OCI-LY1 (cell line): ENCODE results near the gene OSMR.
"Not testable (repeated sequence)": the region's sequence is repeated elsewhere in the genome, so short reads cannot be mapped to it uniquely, and the experiment has no call there.

Experiments used
- H2AFZ ChIP-seq: fragments of 200-600 bp; sonication (generic), shearing (Covaris generic); 2 replicates; pipeline ENCODE4 v1.6.0; 2014; ENCODE audit warnings: antibody characterized with exemption, mild to moderate bottlenecking, low read length
- H3F3A ChIP-seq: fragments of 200-600 bp; sonication (generic), shearing (Covaris generic); 2 replicates; pipeline ENCODE4 v1.6.0; 2014; ENCODE audit warnings: mild to moderate bottlenecking, antibody characterized with exemption, low read length, moderate library complexity; ENCODE audit not compliant: insufficient read depth
- H3K27ac ChIP-seq: fragments of 200-600 bp; sonication (generic); 2 replicates; pipeline ENCODE4 v1.5.1; 2014; ENCODE audit warnings: low read length, mixed run types, mild to moderate bottlenecking, low read depth; ENCODE audit not compliant: poor library complexity, severe bottlenecking
- H3K27me3 ChIP-seq: fragments of 200-600 bp; sonication (generic); 2 replicates; pipeline ENCODE4 v1.6.0; 2014; ENCODE audit warnings: antibody characterized with exemption, mild to moderate bottlenecking, low read length, moderate library complexity; ENCODE audit not compliant: insufficient read depth
- H3K36me3 ChIP-seq: fragments of 200-600 bp; sonication (generic); 2 replicates; pipeline ENCODE4 v1.6.1; 2014; ENCODE audit warnings: mild to moderate bottlenecking, antibody characterized with exemption, low read length, moderate library complexity, mixed read lengths; ENCODE audit not compliant: insufficient read depth
- H3K4me1 ChIP-seq: fragments of 200-600 bp; sonication (generic); 2 replicates; pipeline ENCODE4 v1.5.1; 2014; ENCODE audit warnings: mild to moderate bottlenecking, low read length, moderate library complexity; ENCODE audit not compliant: insufficient read depth, severe bottlenecking
- H3K4me2 ChIP-seq: fragments of 200-600 bp; sonication (generic), shearing (Covaris generic); 2 replicates; pipeline ENCODE4 v1.6.1; 2014; ENCODE audit warnings: low read length
- H3K4me3 ChIP-seq: fragments of 200-600 bp; sonication (generic); 2 replicates; pipeline ENCODE4 v1.5.1; 2014; ENCODE audit warnings: low read length, low read depth, mild to moderate bottlenecking, mixed read lengths; ENCODE audit not compliant: poor library complexity, severe bottlenecking
- H3K79me2 ChIP-seq: fragments of 200-600 bp; shearing (Covaris generic); 2 replicates; pipeline ENCODE4 v1.6.1; 2016; ENCODE audit warnings: mixed run types, low read length, mixed read lengths; ENCODE audit not compliant: insufficient read depth
- H3K9ac ChIP-seq: fragments of 200-600 bp; sonication (generic), shearing (Covaris generic); 2 replicates; pipeline ENCODE4 v1.6.1; 2014; ENCODE audit warnings: mild to moderate bottlenecking, low read length, mixed read lengths
- H3K9me2 ChIP-seq: fragments of 200-600 bp; sonication (generic), shearing (Covaris generic); 2 replicates; pipeline ENCODE4 v1.6.1; 2014; ENCODE audit warnings: low read depth, mild to moderate bottlenecking, low read length, mixed read lengths
- H3K9me3 ChIP-seq: fragments of 200-600 bp; shearing (Covaris generic); 2 replicates; pipeline ENCODE4 v1.6.1; 2014; ENCODE audit warnings: low read length, mixed read lengths
- H4K20me1 ChIP-seq: fragments of 200-600 bp; sonication (generic), shearing (Covaris generic); 2 replicates; pipeline ENCODE4 v1.6.0; 2016; ENCODE audit warnings: mild to moderate bottlenecking, low read length; ENCODE audit not compliant: insufficient read depth
- CTCF ChIP-seq: fragments of 200-600 bp; sonication (generic), shearing (Covaris generic); IDR thresholded peaks from 2 replicates; pipeline ENCODE4 v1.5.1; 2017; ENCODE audit warnings: mild to moderate bottlenecking, antibody characterized with exemption, low read length, moderate library complexity, mixed read lengths
- EZH2 ChIP-seq: fragments of 200-600 bp; sonication (generic), shearing (Covaris generic); IDR thresholded peaks from 2 replicates; pipeline ENCODE4 v1.8.0; 2017; ENCODE audit warnings: borderline replicate concordance, mixed run types, mild to moderate bottlenecking, antibody characterized with exemption, low read length, moderate library complexity, mixed read lengths

The OSMR gene

GRCh38 chr5:38848637-38849036 is 2.8 kb downstream of the OSMR start:
- Histone ChIP-seq H3K27ac (no peak overlapping the region), H3K4me3 (no peak overlapping the region), H3K4me1 (no peaks in the 10 kb centered on the region), H3K36me3 (no peaks in the 10 kb centered on the region), H3K79me2 (no peaks in the 10 kb centered on the region), H3K9me2 (no peaks in the 10 kb centered on the region), H3K9ac (no peak overlapping the region), H3K4me2 (no peak overlapping the region), H3F3A (0 out of 2 replicates have a peak, but pooled peaks cover 2% of the 10 kb centered on the region), H3K9me3 (no peaks in the 10 kb centered on the region), H2AFZ (no peak overlapping the region), H4K20me1 (no peaks in the 10 kb centered on the region), H3K27me3 (no peaks in the 10 kb centered on the region)
- no peak for TF ChIP-seq CTCF

GRCh38 chr5:38851640-38852039 is 5.8 kb downstream of the OSMR start:
- not testable (repeated sequence) for H3K4me2 ChIP-seq, H3K4me1 ChIP-seq, H3K9ac ChIP-seq, H3K9me3 ChIP-seq, H3F3A ChIP-seq, H4K20me1 ChIP-seq, H3K27ac ChIP-seq, H2AFZ ChIP-seq, H3K79me2 ChIP-seq, H3K9me2 ChIP-seq, H3K36me3 ChIP-seq, H3K4me3 ChIP-seq, H3K27me3 ChIP-seq

GRCh38 chr5:38853753-38854470 is 8.1 kb downstream of the OSMR start:
- Histone ChIP-seq H3K4me3 (no peak overlapping the region), H3K9me2 (no peaks in the 10 kb centered on the region), H3K4me2 (no peak overlapping the region), H3K27ac (no peak overlapping the region), H3F3A (0 out of 2 replicates have a peak, but pooled peaks cover 2% of the 10 kb centered on the region), H3K9ac (no peak overlapping the region), H3K79me2 (no peaks in the 10 kb centered on the region), H3K4me1 (no peaks in the 10 kb centered on the region), H3K36me3 (no peaks in the 10 kb centered on the region), H2AFZ (no peak overlapping the region), H3K9me3 (no peaks in the 10 kb centered on the region), H4K20me1 (no peaks in the 10 kb centered on the region), H3K27me3 (no peaks in the 10 kb centered on the region)
- TF ChIP-seq EZH2 (no peak), CTCF (no peak)

GRCh38 chr5:38854907-38855306 is 9.1 kb downstream of the OSMR start:
- Histone ChIP-seq H2AFZ (no peak overlapping the region), H3K9me2 (no peaks in the 10 kb centered on the region), H4K20me1 (no peaks in the 10 kb centered on the region), H3K27ac (no peak overlapping the region), H3K4me1 (no peaks in the 10 kb centered on the region), H3K4me3 (no peak overlapping the region), H3K9ac (no peak overlapping the region), H3K27me3 (no peaks in the 10 kb centered on the region), H3K79me2 (no peaks in the 10 kb centered on the region), H3F3A (0 out of 2 replicates have a peak, but pooled peaks cover 2% of the 10 kb centered on the region), H3K36me3 (no peaks in the 10 kb centered on the region), H3K4me2 (no peak overlapping the region), H3K9me3 (no peaks in the 10 kb centered on the region)
- TF ChIP-seq CTCF (no peak), EZH2 (no peak)
